HepG2 (cell line): ENCODE data around the gene PXYLP1. TPM values are rescaled to one million over a fixed set of nuclear protein-coding genes. Genes with fewer than 3 reads are reported as not detected.

Source experiments
- ATAC-seq: fragments of 200-7000 bp; cut with Tn5 transposase; 3 replicates; pipeline ENCODE4 v1.9.1; 2020; ENCODE audit warnings: mild to moderate bottlenecking, moderate library complexity
- BruUV-seq: library from RNA; stranded (reverse); fragments of 400-500 nt; replicated peaks from 2 replicates; lab custom pipeline; 2021; lab: Mats Ljungman, UMichigan
- CTCF ChIA-PET: fragments of 300-600 bp; formaldehyde crosslinking; extraction: SDS; loops from one replicate; lab custom pipeline; 2021; ENCODE audit warnings: low total read pairs, inconsistent platforms, low intra/inter-chr PET ratio; lab: Yijun Ruan, JAX
- POLR2A ChIA-PET: fragments of 350-600 bp; sonication (Branson Sonifier 250); formaldehyde crosslinking; loops from one replicate; lab custom pipeline; 2020; ENCODE audit warnings: antibody characterized with exemption, inconsistent platforms; lab: Yijun Ruan, JAX
- DNase-seq: peaks from one replicate; pipeline ENCODE4 v3.0.0-alpha.2; 2015; ENCODE audit warnings: low spot score
- FAIRE-seq: peaks from 3 replicates; lab custom pipeline; 2011; peaks lifted over from hg19 to GRCh38; lab: Jason Lieb, UNC
- H2AFZ ChIP-seq: one replicate; pipeline ENCODE4 v1.6.1; 2011; ENCODE audit warnings: low read length, inconsistent platforms
- H3K27ac ChIP-seq: fragments of 300-600 bp; 3 replicates; pipeline ENCODE4 v1.8.0; 2011; ENCODE audit warnings: mixed run types, mild to moderate bottlenecking, mixed read lengths, low read length, inconsistent platforms; ENCODE audit not compliant: insufficient read depth; ENCODE audit errors: extremely low read length
- H3K27me3 ChIP-seq, 2 experiments: fragments of 200-600 bp in 1 of 2; 2 replicates in 1 of 2; 3 replicates in 1 of 2; pipeline versions ENCODE4 v1.6.0 to v1.8.0; 2011; ENCODE audit warnings: low read length in 2 of 2, mild to moderate bottlenecking in 2 of 2, moderate library complexity in 2 of 2, inconsistent platforms in 1 of 2; ENCODE audit not compliant: insufficient read depth in 2 of 2, control insufficient read depth in 1 of 2
- H3K36me3 ChIP-seq, 2 experiments: fragments of 200-600 bp in 1 of 2; replicated peaks in 1 of 2; 2 replicates in 1 of 2; 3 replicates in 1 of 2; pipeline versions ENCODE4 v1.5.1 to v1.8.0; 2011; ENCODE audit warnings: low read length in 2 of 2, inconsistent platforms in 1 of 2; ENCODE audit not compliant: insufficient read depth in 2 of 2, control insufficient read depth in 1 of 2
- H3K4me1 ChIP-seq: 2 replicates; pipeline ENCODE4 v1.5.1; 2012; ENCODE audit warnings: low read length, inconsistent platforms; ENCODE audit not compliant: insufficient read depth
- H3K4me2 ChIP-seq: 2 replicates; pipeline ENCODE4 v1.6.0; 2011; ENCODE audit warnings: low read depth, low read length, inconsistent platforms
- H3K4me3 ChIP-seq, 3 experiments: fragments of 200-600 bp in 1 of 3; sonication (generic), shearing (Covaris generic) in 1 of 3; replicated peaks in 1 of 3; 2 replicates each; pipeline ENCODE4 v1.5.1; 2011 to 2016; ENCODE audit warnings: low read length in 3 of 3, inconsistent platforms in 2 of 3, low read depth in 2 of 3, mild to moderate bottlenecking in 2 of 3, control low read depth in 1 of 3, mixed read lengths in 1 of 3; ENCODE audit not compliant: insufficient read depth in 1 of 3
- H3K79me2 ChIP-seq: one replicate; pipeline ENCODE4 v1.6.1; 2011; ENCODE audit warnings: low read length, inconsistent platforms; ENCODE audit not compliant: insufficient read depth
- H3K9ac ChIP-seq: 2 replicates; pipeline ENCODE4 v1.6.0; 2011; ENCODE audit warnings: mild to moderate bottlenecking, low read depth, low read length, inconsistent platforms; ENCODE audit not compliant: insufficient read depth
- H3K9me3 ChIP-seq: 2 replicates; pipeline ENCODE4 v1.5.1; 2012; ENCODE audit warnings: mild to moderate bottlenecking, low read length
- H4K20me1 ChIP-seq: 2 replicates; pipeline ENCODE4 v1.6.0; 2011; ENCODE audit warnings: inconsistent platforms, mild to moderate bottlenecking, low read length, moderate library complexity; ENCODE audit not compliant: insufficient read depth
- BATF2 ChIP-seq: sonication (generic); formaldehyde crosslinking; IDR thresholded peaks from 2 replicates; pipeline ENCODE4 v1.8.0; 2022; ENCODE audit warnings: mild to moderate bottlenecking, missing genetic modification reagents, moderate library complexity
- BORCS8-MEF2B ChIP-seq: sonication (generic); formaldehyde crosslinking; IDR thresholded peaks from 2 replicates; pipeline ENCODE4 v1.8.0; 2022; ENCODE audit warnings: mild to moderate bottlenecking, missing genetic modification reagents
- CHCHD3 ChIP-seq: sonication (generic); formaldehyde crosslinking; IDR thresholded peaks from 2 replicates; pipeline ENCODE4 v1.8.0; 2022; ENCODE audit warnings: mild to moderate bottlenecking, missing genetic modification reagents, moderate library complexity
- IKZF1 ChIP-seq: fragments of 450-650 bp; IDR thresholded peaks from 2 replicates; pipeline ENCODE4 v1.7.1; 2016
- NCOA5 ChIP-seq: sonication (generic); formaldehyde crosslinking; IDR thresholded peaks from 2 replicates; pipeline ENCODE4 v1.4.0; 2020; ENCODE audit warnings: missing genetic modification reagents
- SP1 ChIP-seq, 2 experiments: fragments of 450-650 bp in 1 of 2; sonication (generic) in 1 of 2; formaldehyde crosslinking in 1 of 2; IDR thresholded peaks; 2 replicates each; pipeline versions ENCODE4 v1.4.0 to v1.6.1; 2016 to 2020; ENCODE audit warnings: missing genetic modification reagents in 1 of 2
- WIZ ChIP-seq: sonication (generic); formaldehyde crosslinking; IDR thresholded peaks from 2 replicates; pipeline ENCODE4 v1.5.1; 2020; ENCODE audit warnings: mild to moderate bottlenecking, missing genetic modification reagents
- ZEB1 ChIP-seq: IDR thresholded peaks from 2 replicates; pipeline ENCODE4 v1.6.1; 2012; ENCODE audit warnings: mild to moderate bottlenecking, low read depth, inconsistent platforms; ENCODE audit not compliant: insufficient replicate concordance
- ZFP62 ChIP-seq: sonication (generic); formaldehyde crosslinking; IDR thresholded peaks from 2 replicates; pipeline ENCODE4 v1.4.0; 2020; ENCODE audit warnings: missing genetic modification reagents
- ZNF20 ChIP-seq: sonication (generic); formaldehyde crosslinking; IDR thresholded peaks from 2 replicates; pipeline ENCODE4 v1.4.0; 2020; ENCODE audit warnings: mild to moderate bottlenecking, moderate library complexity, missing genetic modification reagents
- ZNF430 ChIP-seq: sonication (generic); formaldehyde crosslinking; IDR thresholded peaks from 2 replicates; pipeline ENCODE4 v1.9.0; 2021; ENCODE audit warnings: mild to moderate bottlenecking, missing genetic modification reagents
- ZNF777 ChIP-seq: sonication (generic); formaldehyde crosslinking; IDR thresholded peaks from 2 replicates; pipeline ENCODE4 v1.4.0; 2020; ENCODE audit warnings: missing genetic modification reagents
- ZNF839 ChIP-seq: sonication (generic); formaldehyde crosslinking; IDR thresholded peaks from 2 replicates; pipeline ENCODE4 v1.4.0; 2020; ENCODE audit warnings: missing genetic modification reagents, mild to moderate bottlenecking, borderline replicate concordance
- ZNF883 ChIP-seq: sonication (generic); formaldehyde crosslinking; IDR thresholded peaks from 2 replicates; pipeline ENCODE4 v1.5.1; 2020; ENCODE audit warnings: mild to moderate bottlenecking, missing genetic modification reagents; ENCODE audit errors: not compliant biosample characterization
- WGBS: methylation state at CpG from one replicate; pipeline ENCODE4 v1.1.6; 2017; ENCODE audit warnings: low lambda C conversion rate; 5-methylcytosine and 5-hydroxymethylcytosine counted together
- in situ Hi-C: cut with HindIII; loops from 2 replicates; pipeline ENCODE4 v1.10.0; 2017; ENCODE audit warnings: low pct_unique_long_range_greater_than_20kb; ENCODE audit not compliant: extremely low pct_ligation_motif_present
- intact Hi-C: fragments of 100-400 bp; cut with micrococcal nuclease; formaldehyde crosslinking; loops from one replicate; pipeline ENCODE4 v1.10.0; 2022; ENCODE audit not compliant: unreplicated experiment
- polyA plus RNA-seq, 8 experiments: library from polyadenylated mRNA; depleted of rRNA in 3 of 8; stranded (reverse) in 7 of 8; unstranded in 1 of 8; fragments of >200 nt; fragmentation: Illumina TruSeq in 4 of 8; extraction: Trizol in 4 of 8; gene quantifications; 2 replicates each; pipeline versions ENCODE4 v1.2.1 to v1.2.3, GENCODE V29; 2011 to 2016; ENCODE audit warnings: low read depth in 4 of 8, missing spikeins in 1 of 8, mixed read lengths in 1 of 8; ENCODE audit not compliant: insufficient read depth in 1 of 8
- total RNA-seq, 5 experiments: library from RNA; depleted of rRNA; stranded (reverse); fragments of >200 nt; fragmentation: Illumina TruSeq; extraction: Trizol; gene quantifications; 2 replicates each; pipeline ENCODE4 v1.2.3, GENCODE V29; 2016; ENCODE audit warnings: low read depth in 1 of 5
- TF ChIP-seq, protein P1 (sequence below): sonication (generic); formaldehyde crosslinking; IDR thresholded peaks from 2 replicates; pipeline ENCODE4 v1.4.0; 2020; ENCODE audit warnings: missing genetic modification reagents, mild to moderate bottlenecking, borderline replicate concordance
- TF ChIP-seq, protein P2 (sequence below): sonication (generic); formaldehyde crosslinking; IDR thresholded peaks from 2 replicates; pipeline ENCODE4 v1.5.1; 2020; ENCODE audit warnings: missing genetic modification reagents, mild to moderate bottlenecking, borderline replicate concordance

PXYLP1 gene
- total and polyA plus RNA-seq, 2 of the 13 experiments (the other 11 are each of a cell fraction or from before 2014, with no cell fraction given) = 4.9 to 8.1 TPM

DNA sequence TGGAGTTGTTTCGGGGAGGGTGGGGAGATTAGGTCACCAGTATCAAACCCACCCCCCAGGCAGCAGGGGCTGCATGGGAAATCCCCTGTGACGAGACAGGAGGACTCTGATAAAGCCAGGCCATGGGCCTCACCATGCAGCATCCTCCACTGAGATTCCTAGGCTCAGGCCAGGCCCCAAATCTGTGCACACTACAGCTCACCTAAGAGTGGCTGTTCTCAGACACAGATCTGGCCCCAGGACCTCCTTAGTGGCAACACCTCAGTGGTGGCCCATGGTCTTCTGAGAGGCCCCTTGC, 29.0 kb downstream of the PXYLP1 start:
- H3K4me1 ChIP-seq = no peaks in the 10 kb centered on the region
- no peak overlapping the region for H3K9ac ChIP-seq
- no peaks in the 10 kb centered on the region for H4K20me1 ChIP-seq
- in situ Hi-C loops (no loop called here), intact Hi-C loops (no loop called here)
- no peaks in the 10 kb centered on the region for H3K27me3 ChIP-seq
- no peak for FAIRE-seq
- no peak for ATAC-seq
- CTCF ChIA-PET = no interaction called here
- TF ChIP-seq IKZF1 = no peak
- TF ChIP-seq SP1 (IDR thresholded peaks at IDR 0.05) = no peak
- no peak for TF ChIP-seq SP1 (CRISPR knock-in tag; IDR thresholded peaks at IDR 0.05)
- no peak for TF ChIP-seq BORCS8-MEF2B
- no peak for TF ChIP-seq CHCHD3 (CRISPR knock-in tag)
- no peak for TF ChIP-seq ZNF777 (CRISPR knock-in tag)
- no peak for TF ChIP-seq ZNF430 (CRISPR knock-in tag)
- TF ChIP-seq ZNF883 (CRISPR knock-in tag) = no peak
- no peak for TF ChIP-seq BATF2 (CRISPR knock-in tag)
- TF ChIP-seq ZFP62 (CRISPR knock-in tag) = no peak
- TF ChIP-seq, protein P1, sequence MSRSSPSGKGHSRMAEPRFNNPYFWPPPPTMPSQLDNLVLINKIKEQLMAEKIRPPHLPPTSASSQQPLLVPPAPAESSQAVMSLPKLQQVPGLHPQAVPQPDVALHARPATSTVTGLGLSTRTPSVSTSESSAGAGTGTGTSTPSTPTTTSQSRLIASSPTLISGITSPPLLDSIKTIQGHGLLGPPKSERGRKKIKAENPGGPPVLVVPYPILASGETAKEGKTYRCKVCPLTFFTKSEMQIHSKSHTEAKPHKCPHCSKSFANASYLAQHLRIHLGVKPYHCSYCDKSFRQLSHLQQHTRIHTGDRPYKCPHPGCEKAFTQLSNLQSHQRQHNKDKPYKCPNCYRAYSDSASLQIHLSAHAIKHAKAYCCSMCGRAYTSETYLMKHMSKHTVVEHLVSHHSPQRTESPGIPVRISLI (CRISPR knock-in tag) = no peak
- TF ChIP-seq WIZ (CRISPR knock-in tag) = no peak
- TF ChIP-seq, protein P2, sequence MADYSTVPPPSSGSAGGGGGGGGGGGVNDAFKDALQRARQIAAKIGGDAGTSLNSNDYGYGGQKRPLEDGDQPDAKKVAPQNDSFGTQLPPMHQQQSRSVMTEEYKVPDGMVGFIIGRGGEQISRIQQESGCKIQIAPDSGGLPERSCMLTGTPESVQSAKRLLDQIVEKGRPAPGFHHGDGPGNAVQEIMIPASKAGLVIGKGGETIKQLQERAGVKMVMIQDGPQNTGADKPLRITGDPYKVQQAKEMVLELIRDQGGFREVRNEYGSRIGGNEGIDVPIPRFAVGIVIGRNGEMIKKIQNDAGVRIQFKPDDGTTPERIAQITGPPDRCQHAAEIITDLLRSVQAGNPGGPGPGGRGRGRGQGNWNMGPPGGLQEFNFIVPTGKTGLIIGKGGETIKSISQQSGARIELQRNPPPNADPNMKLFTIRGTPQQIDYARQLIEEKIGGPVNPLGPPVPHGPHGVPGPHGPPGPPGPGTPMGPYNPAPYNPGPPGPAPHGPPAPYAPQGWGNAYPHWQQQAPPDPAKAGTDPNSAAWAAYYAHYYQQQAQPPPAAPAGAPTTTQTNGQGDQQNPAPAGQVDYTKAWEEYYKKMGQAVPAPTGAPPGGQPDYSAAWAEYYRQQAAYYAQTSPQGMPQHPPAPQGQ (CRISPR knock-in tag) = no peak
- no peak for TF ChIP-seq NCOA5
- TF ChIP-seq ZNF839 (CRISPR knock-in tag) = no peak
- TF ChIP-seq ZNF20 = no peak
- TF ChIP-seq ZEB1 = no peak
- BruUV-seq = no TSS peak
- H3K27ac ChIP-seq = no peak overlapping the region
- no peaks in the 10 kb centered on the region for H3K9me3 ChIP-seq
- POLR2A ChIA-PET = no interaction called here
- H2AFZ ChIP-seq = no peak overlapping the region
- DNase-seq = no peak
- H3K36me3 ChIP-seq = peaks cover 1 to 4% of the 10 kb centered on the region in 2 experiments; a peak in 1 of 5 replicates
- no peak overlapping the region for H3K4me3 ChIP-seq
- H3K4me2 ChIP-seq = no peak overlapping the region
- no peaks in the 10 kb centered on the region for H3K79me2 ChIP-seq
- 100% methylated on average over 1 of the region's 2 CpGs for WGBS
